GM12801 (cell line): ENCODE data around the gene CFAP61.

Experiments
- CTCF ChIP-seq: IDR thresholded peaks from one replicate; pipeline ENCODE4 v1.5.1; 2011; ENCODE audit warnings: control low read depth; ENCODE audit not compliant: insufficient read length; ENCODE audit errors: extremely low read depth

CFAP61 gene

GRCh38 chr20:20084296-20084752 lies 32.0 kb downstream of the CFAP61 start:
- no peak for TF ChIP-seq CTCF

GRCh38 chr20:20085071-20085470 lies 32.7 kb downstream of the CFAP61 start:
- TF ChIP-seq CTCF, result no peak

GRCh38 chr20:20085812-20086211 lies 33.5 kb downstream of the CFAP61 start:
- no peak for TF ChIP-seq CTCF

GRCh38 chr20:20089018-20089417 lies 36.7 kb downstream of the CFAP61 start:
- no peak for TF ChIP-seq CTCF

GRCh38 chr20:20089939-20090338 lies 37.6 kb downstream of the CFAP61 start:
- no peak for TF ChIP-seq CTCF

GRCh38 chr20:20092827-20093226 lies 40.5 kb downstream of the CFAP61 start:
- TF ChIP-seq CTCF, result no peak

GRCh38 chr20:20094410-20094809 lies 42.1 kb downstream of the CFAP61 start:
- TF ChIP-seq CTCF, result no peak

- no peak for TF ChIP-seq CTCF
Measured at GRCh38 chr20:20095114-20095872, 43.0 kb downstream of the CFAP61 start.
